Bronchial epithelial cell (primary cell): Measurements from ENCODE around the gene NSMCE1. TPM values are rescaled to one million over a fixed set of nuclear protein-coding genes. Genes with fewer than 3 reads are reported as not detected.

Experiments used
- DNase-seq: peaks from one replicate; pipeline ENCODE4 v3.0.0-alpha.2; 2010; ENCODE audit warnings: low read depth
- FAIRE-seq: peaks from 2 replicates; lab custom pipeline; 2011; peaks lifted over from hg19 to GRCh38; lab: Jason Lieb, UNC
- H3K27me3 ChIP-seq: 2 replicates; pipeline ENCODE4 v1.5.1; 2011; ENCODE audit warnings: low read length; ENCODE audit not compliant: control insufficient read depth, insufficient read depth
- H3K36me3 ChIP-seq: 2 replicates; pipeline ENCODE4 v1.5.1; 2011; ENCODE audit warnings: low read length; ENCODE audit not compliant: control insufficient read depth, insufficient read depth
- H3K4me3 ChIP-seq: 2 replicates; pipeline ENCODE4 v1.5.1; 2011; ENCODE audit warnings: mild to moderate bottlenecking, low read depth, low read length, control low read depth
- CTCF ChIP-seq: IDR thresholded peaks from 2 replicates; pipeline ENCODE4 v1.5.1; 2011; ENCODE audit warnings: mild to moderate bottlenecking, moderate library complexity, low read length, control low read depth, inconsistent platforms; ENCODE audit not compliant: insufficient read depth, severe bottlenecking
- total RNA-seq: library from RNA; depleted of rRNA; stranded (reverse); fragments of >200 nt; gene quantifications from 2 replicates; pipeline ENCODE4 v1.2.1, GENCODE V29; 2014

Gene NSMCE1
- total RNA-seq, 1 donor from 2014 or later = 111 TPM

DNA sequence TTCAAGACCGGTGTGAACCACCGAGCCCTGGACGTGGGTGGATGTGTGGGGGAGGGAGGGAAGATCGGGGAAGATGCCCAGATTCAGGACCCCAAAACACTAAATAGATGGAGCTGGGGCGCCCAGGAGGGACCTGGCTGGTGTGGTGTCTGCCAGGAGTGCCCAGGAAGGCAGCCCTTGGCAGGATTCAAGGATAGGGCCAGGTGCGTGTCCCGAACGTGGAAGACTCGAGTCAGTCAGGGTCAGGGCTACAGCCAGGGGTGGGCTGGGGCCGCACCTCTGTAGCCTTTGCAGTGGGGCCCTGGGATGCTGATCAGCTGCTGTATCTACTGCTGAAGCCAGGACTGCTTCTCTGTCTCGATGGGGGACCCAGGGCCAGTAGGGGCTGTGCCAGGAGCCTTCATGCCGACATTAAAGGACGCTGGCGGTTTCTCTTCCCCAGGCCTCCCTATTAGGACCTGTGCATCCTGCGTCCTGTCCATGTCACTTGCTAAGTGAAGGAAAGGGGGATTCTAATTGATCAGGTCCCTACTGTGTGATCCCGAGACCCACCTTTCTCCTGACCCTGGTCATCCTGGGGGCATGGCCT lies 52.2 kb downstream of the NSMCE1 start:
- FAIRE-seq (no peak), DNase-seq (no peak)
- Histone ChIP-seq H3K27me3 (no peaks in the 10 kb centered on the region), H3K4me3 (no peak overlapping the region), H3K36me3 (no peaks in the 10 kb centered on the region)
- no peak for TF ChIP-seq CTCF

GRCh38 chr16:27215660-27216059 lies 52.9 kb downstream of the NSMCE1 start:
- no peak for TF ChIP-seq CTCF
- Histone ChIP-seq H3K4me3 (no peak overlapping the region), H3K27me3 (no peaks in the 10 kb centered on the region), H3K36me3 (no peaks in the 10 kb centered on the region)
- FAIRE-seq (no peak), DNase-seq (no peak)

- no peak for TF ChIP-seq CTCF
- Histone ChIP-seq H3K4me3 (no peak overlapping the region), H3K36me3 (peaks cover 3% of the 10 kb centered on the region), H3K27me3 (no peaks in the 10 kb centered on the region)
- no peak for FAIRE-seq
- no peak for DNase-seq
Measured at GRCh38 chr16:27214084-27214961, 54.2 kb downstream of the NSMCE1 start.

GRCh38 chr16:27211026-27211425 lies 57.5 kb downstream of the NSMCE1 start:
- DNase-seq (no peak), FAIRE-seq (no peak)
- Histone ChIP-seq H3K36me3 (peaks cover 3% of the 10 kb centered on the region), H3K4me3 (no peak overlapping the region), H3K27me3 (no peaks in the 10 kb centered on the region)
- TF ChIP-seq CTCF = no peak

- DNase-seq (no peak), FAIRE-seq (no peak)
- no peak for TF ChIP-seq CTCF
- Histone ChIP-seq H3K4me3 (no peak overlapping the region), H3K36me3 (peaks cover 3% of the 10 kb centered on the region), H3K27me3 (no peaks in the 10 kb centered on the region)
Measured at GRCh38 chr16:27210174-27210573, 58.4 kb downstream of the NSMCE1 start.

GRCh38 chr16:27209591-27209990 lies 59.0 kb downstream of the NSMCE1 start:
- DNase-seq = no peak
- Histone ChIP-seq H3K36me3 (peaks cover 3% of the 10 kb centered on the region), H3K27me3 (no peaks in the 10 kb centered on the region), H3K4me3 (no peak overlapping the region)
- no peak for FAIRE-seq
- TF ChIP-seq CTCF = no peak
